Tibial nerve (tissue), 4 donors: Measurements from ENCODE around the gene DHRS9.

Experiments
- EP300 ChIP-seq, 2 donors: sonication (generic); formaldehyde crosslinking; IDR thresholded peaks; one replicate each; pipeline ENCODE4 v1.6.1; 2017; ENCODE audit warnings: antibody characterized with exemption in 2 of 2, mild to moderate bottlenecking in 1 of 2
- POLR2A ChIP-seq, 2 donors: fragments of 450-650 bp; IDR thresholded peaks; one replicate each; pipeline ENCODE4 v1.6.1; 2017; ENCODE audit warnings: antibody characterized with exemption in 2 of 2, mild to moderate bottlenecking in 2 of 2, moderate library complexity in 2 of 2
- TF ChIP-seq, protein P1 (sequence below), 5 experiments: fragments of 200-600 bp in 3 of 5; fragments of 450-650 bp in 2 of 5; sonication (generic) in 3 of 5; IDR thresholded peaks; one replicate each; pipeline ENCODE4 v1.5.1; 2016 to 2019; ENCODE audit warnings: antibody characterized with exemption in 5 of 5, mild to moderate bottlenecking in 3 of 5, moderate library complexity in 2 of 5

- TF ChIP-seq, protein P1, sequence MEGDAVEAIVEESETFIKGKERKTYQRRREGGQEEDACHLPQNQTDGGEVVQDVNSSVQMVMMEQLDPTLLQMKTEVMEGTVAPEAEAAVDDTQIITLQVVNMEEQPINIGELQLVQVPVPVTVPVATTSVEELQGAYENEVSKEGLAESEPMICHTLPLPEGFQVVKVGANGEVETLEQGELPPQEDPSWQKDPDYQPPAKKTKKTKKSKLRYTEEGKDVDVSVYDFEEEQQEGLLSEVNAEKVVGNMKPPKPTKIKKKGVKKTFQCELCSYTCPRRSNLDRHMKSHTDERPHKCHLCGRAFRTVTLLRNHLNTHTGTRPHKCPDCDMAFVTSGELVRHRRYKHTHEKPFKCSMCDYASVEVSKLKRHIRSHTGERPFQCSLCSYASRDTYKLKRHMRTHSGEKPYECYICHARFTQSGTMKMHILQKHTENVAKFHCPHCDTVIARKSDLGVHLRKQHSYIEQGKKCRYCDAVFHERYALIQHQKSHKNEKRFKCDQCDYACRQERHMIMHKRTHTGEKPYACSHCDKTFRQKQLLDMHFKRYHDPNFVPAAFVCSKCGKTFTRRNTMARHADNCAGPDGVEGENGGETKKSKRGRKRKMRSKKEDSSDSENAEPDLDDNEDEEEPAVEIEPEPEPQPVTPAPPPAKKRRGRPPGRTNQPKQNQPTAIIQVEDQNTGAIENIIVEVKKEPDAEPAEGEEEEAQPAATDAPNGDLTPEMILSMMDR (IDR thresholded peaks at IDR 0.05), result no peak
- TF ChIP-seq EP300 (IDR thresholded peaks at IDR 0.05) (no peak), POLR2A (IDR thresholded peaks at IDR 0.05) (no peak)
Observed at GRCh38 chr2:169050476-169051240, 18.7 kb upstream of the DHRS9 start.
